Left forelimb (tissue), 1 donor: Measurements from ENCODE around the gene VSNL1.

Source experiments
- DNase-seq: peaks from one replicate; pipeline ENCODE4 v3.0.0-alpha.2; 2018; ENCODE audit warnings: low spot score

Gene VSNL1

DNA sequence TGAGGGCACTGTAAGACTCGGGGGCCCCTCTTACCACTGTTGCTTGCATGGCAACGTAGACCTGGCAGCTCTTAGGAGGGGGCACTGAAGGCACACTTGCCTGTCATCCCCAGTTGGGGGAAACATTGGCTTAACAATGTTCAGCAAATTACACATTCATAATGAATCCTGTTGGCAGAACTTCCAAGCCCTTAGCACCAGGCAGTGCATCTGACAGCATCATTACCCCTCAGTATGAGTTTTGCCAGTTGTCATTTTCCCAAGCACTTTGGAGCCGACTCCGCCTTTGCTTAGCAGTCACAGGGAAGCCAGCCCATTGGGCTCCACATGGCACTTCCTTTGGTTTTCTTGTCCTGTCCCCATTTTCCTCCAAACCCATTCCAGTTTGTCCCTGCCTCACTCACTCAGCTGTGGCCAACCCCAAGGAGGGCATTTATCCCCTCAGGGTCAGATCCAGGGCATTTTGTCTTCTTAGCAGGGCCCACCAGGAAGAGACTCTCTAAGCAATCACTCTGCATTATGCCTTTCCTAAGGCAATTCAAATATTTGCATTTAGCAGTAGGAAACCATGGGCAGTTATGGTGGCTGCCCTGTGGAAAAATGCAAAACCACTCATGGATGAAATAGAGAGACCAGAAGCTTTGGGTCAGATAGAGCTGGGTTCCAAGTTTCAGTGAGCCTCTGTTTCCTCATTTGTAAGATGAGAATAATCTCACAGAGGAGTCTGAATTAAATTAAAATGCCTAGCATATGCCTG is 73.9 kb downstream of the VSNL1 start:
- DNase-seq, result no peak

DNA sequence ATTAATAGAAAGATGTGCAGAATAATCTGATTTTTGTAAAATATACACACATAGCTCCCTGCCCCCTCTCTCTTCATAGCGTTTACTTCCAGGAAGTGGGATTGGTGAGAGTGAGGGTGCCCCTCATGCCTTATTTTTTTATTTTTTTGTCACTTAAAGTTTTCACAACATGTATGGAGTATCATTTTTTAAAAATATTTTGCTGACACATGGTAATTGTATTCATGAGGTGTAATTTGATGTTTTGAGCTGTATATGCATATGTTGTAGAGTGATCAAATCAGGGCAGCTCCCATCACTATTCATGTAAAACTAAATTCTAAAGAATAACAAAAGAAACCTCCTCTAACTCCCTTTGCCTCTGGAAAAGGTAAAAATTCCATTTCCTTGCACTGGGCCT is 74.7 kb downstream of the VSNL1 start:
- no peak for DNase-seq

DNA sequence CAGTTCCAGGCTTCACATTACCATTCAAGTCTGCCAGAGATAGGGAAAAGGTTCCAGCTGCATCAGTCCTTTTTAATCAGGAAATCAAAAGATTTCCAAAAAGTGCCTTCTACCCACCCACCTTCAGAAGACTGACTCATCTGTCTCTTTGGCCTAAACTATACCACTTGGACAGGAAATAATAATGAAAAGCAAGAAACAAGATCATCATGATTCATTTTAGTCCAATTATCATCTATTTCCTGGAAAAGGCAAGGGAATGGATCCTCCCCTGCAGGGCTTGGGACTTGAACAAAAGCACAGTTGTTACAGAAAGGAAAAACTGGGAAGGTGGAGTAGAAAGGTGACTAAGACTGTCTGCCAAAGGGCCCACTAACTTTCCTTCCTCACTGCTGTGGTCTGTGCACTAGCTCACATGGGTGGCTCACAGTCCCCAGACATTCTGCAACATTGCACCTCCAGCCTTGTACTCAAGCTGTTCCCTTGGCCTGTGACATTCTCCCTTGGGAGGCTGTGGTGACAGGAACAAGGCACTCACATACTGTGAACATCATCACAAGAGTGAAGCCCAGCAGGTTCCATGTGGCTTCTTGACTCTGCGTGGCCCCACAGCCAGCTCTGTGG is 75.3 kb downstream of the VSNL1 start:
- no peak for DNase-seq

DNA sequence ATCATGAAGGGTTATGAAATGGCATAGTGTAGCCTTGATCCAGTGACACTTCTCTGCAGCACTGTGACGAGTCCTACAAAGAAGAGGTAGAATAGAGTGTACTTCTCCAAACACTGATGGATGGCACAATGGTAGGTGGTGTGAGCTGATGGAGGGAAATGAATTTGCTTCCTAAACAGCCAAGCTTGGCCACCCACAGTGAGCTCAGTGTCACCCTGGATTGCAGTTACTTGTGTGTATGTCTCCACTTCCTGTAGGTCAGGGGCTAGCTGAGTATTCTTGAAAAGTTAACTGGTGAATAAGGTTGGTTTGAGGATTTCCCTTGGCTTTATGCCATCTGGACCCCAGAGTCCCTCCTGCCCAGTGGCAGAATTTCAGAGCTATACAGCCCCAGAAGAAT is 75.9 kb downstream of the VSNL1 start:
- DNase-seq, result no peak

DNA sequence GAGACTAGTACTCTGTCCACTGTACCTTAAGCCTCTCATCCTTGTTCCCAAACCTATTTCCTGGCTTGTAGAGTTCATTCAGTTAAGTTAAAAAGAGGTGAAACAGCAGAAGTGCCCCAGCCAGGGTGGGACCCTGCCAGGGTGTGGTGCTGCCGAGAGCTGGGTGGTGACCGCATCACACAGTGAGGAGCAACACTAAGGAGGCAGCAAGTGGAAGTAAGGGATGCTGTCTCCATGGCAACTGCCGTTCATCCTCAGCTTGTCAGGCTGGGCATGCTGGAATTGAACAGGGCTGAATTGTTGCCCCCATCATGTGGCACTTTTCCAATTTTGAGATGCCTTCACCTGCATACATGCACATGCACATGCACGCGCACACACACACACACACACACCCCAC is 77.0 kb downstream of the VSNL1 start:
- no peak for DNase-seq

DNA sequence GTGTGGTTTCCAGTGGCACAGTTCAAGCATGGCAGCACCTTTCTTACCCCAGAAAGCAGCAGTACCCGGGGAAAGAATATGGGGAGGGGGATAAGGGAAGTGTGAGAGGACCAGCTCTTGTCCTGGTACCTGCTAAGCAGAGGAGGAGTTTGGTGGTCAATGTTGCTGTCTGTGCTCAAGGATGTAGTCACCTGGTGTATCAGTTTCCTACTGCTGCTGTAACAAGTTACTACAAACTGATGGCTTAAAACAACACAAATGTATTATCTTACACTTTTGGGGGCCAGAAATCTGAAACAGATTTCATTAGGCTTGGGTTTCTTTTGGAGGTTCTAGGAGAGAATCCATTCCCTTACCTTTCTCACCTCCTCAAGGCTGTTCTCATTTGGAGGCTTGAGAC is 77.5 kb downstream of the VSNL1 start:
- no peak for DNase-seq

DNA sequence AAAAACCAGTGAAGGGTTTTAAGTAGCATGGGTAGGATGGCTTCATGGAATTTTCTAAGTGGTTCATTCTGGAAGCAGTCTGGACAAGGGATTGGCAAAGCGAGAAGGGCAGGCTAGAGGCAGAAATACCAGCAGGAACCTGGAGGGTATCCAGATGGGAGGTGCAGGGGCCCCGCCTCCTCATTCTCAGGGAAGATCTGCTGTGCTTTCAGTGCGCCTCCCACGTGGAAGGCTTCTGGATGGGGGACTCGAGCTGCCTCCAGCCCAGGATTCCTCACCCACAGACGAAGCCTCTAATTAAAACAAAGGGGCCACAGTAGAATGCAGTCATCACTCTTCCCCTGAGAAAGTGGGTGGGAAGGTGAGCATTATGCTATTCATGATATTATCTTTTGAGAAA is 79.8 kb downstream of the VSNL1 start:
- no peak for DNase-seq

DNA sequence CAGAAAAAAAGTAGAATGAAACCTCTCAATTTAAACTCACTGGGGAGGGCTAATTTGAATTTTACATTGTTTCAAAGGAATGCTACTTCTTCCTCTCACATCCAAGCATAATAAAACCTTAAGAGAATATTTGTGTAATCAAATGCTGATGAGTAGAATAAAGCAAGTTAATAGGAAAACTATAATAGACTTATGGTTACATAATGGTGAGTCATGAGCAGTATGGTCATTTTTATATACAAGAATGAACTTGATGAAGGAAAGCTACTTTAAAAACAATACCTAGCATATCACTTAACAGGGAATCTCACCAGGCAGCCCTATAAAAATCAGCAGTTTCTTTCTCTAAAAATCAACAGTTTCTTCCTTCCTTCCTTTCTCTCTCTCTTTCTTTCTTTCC is 80.3 kb downstream of the VSNL1 start:
- DNase-seq, result no peak

DNA sequence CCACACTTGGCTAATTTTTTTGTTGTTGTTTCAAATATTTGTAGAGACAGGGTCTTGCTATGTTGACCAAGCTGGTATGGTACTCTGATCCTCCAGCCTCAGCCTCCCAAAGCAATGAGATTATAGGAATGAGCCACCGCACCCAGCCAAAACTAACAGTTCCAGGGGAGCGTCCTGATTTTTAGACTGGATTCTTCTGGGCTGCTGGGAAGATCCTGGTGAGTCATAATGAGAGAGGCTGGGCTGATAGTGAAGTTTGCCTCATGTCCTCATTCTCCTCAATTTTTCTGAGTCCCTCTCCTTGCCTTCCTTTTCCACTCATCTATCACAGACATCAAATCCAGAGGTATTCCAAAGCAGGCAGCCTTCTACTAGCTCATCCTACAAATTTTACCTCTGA is 81.3 kb downstream of the VSNL1 start:
- DNase-seq, result no peak

DNA sequence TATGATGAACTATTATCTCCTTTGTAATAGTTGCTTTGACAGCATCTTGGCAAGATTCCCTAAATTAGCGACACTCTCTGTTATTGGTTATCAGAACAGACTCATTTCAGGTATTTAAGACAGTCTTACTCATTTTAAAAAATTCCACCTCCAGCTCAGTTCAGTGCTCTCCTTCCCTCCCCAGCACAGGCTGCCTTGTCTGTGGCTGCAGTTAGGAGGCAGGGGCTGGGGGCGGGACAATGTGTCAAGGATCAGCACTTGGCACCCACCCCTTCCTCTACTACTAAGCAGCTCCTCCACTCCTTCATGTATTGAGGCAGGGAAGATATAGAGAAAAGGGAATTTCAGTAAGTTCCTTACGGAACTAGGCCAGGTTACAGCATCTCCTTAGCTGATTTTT is 85.0 kb downstream of the VSNL1 start:
- DNase-seq, result no peak

DNA sequence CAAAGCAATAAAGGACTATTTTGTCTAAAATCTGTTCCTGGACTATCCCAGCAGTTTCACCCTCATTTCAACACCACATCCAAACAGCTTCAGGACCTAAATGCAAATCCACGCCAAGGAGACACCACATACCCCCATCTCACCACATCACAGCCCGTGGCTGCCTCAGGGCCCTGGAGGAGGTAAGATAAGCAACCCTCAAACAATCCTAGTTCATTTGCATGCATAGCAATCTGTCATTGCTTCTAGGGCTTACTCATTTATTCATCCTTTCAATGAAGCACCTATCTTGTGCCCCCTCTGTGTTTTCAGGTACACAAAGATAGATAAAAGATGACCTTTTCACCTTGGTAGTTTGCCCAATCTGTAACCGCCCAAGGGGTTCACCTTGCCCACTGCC is 86.5 kb downstream of the VSNL1 start:
- DNase-seq, result no peak

DNA sequence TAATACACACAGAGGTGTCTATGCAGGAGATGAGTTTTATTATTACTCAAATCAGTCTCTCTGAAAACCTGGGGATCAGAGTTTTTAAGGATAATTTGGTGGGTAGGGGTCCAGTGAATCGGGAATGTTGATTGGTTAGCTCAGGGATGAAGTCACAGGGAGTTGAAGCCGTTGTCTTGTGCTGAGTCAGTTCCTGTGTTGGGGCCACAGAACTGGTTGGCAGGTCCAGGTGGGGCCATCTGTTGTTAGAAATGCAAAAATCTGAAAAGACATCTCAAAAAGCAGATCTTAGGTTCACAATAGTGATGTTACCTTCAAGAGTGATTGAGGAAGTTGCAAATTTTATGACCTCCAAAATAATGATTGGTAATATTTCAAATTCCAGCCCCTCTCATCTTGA is 86.9 kb downstream of the VSNL1 start:
- no peak for DNase-seq

DNA sequence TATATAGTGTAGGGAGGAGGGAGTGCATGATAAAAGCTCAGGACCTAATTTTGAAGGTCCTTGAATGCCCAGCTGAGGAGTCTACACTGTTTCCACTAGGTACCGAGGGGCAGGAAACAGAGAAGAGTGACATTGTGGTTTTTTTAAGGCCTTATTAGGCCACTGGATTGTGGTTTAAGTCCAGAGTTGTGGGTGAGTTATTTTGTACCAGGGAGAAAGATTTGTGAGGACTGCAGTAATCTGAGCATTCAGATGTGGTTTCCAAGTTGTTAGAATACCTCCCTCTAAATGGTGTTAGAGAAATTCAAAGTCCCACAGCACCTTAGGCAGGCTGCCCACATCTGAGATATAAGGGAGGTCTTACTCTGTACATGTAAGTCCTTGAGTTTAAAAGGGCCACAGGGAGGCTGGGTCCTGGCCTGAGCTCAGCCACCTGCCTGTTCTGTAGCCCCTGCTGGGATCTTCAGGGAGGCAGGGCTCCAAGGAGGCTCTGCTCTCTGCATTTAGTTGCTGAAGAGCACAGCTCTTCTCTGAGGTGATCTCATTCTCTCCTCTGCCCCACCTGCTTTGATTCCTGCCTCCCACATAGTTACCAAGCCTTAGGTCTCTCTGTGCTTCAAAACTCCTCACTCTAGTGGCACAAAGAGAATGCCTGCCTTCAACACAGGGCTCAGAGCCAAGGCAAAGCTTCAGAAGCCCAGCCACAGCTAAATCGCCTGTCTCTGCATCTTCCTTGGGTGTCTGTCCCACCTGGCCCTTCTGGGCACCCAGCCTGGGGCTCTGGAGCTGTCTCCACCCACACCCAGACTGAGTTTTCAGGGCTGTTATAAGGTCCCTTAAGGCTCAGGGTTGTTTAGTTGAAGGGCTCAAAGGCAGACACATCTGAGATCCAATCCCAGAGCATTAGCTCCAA is 88.1 kb downstream of the VSNL1 start:
- DNase-seq, result no peak

DNA sequence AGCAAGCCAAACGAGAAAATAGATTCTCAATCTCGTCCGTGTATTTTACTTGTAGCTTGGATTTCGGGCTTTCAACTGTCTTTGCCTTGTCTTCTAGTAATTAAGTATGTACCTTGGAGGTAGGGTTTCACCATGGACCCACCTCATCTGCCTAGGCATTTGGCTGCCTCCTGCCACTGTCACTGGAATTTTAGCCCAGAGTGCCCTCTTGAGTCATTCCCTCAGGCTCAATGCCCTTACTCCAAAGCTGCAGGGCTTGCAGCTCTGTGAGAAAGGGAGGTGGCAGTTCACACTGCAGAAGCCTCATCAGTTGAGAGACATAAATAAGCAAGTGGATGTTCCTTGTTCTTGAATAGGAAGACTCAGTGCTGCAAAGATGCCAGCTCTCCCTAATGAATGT is 89.6 kb downstream of the VSNL1 start:
- DNase-seq, result no peak

DNA sequence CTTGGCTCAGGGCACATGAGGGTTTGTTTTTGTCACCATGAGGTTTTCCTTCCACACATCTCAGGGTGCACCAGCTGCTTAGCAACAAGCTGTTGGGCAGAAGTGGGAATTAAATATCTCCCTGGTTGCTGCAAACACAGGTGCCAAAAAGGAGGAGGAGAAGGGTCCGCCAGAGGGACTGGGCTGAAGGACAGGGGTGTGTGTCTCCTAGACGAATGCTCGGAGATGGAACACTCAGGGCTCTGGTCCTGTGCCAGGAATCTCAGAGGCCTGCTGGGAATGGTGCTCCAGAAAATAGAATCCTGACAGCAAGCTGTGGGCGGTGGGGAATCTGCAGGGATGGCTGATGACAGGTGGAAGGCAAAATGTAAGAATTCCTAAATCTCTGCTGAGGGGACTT is 94.5 kb downstream of the VSNL1 start:
- DNase-seq, result no peak

DNA sequence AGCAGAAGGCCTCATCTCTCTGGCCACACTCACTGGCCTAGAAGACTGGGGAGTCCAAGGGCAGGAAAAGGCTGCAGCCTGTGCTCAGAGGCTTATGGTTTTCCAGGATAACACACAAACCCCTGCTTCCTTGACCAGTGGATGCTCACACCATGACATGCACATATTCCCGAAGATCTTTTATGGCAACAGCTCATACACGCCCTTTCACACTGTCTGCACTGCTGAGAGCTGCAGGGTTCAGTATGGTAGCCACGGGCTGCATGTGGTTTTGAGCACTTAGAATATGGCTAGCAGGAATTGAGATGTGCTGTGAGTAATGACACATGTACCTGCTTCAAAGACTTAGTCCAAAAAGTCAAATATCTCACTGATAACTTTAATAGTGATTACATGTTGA is 95.8 kb downstream of the VSNL1 start:
- no peak for DNase-seq

DNA sequence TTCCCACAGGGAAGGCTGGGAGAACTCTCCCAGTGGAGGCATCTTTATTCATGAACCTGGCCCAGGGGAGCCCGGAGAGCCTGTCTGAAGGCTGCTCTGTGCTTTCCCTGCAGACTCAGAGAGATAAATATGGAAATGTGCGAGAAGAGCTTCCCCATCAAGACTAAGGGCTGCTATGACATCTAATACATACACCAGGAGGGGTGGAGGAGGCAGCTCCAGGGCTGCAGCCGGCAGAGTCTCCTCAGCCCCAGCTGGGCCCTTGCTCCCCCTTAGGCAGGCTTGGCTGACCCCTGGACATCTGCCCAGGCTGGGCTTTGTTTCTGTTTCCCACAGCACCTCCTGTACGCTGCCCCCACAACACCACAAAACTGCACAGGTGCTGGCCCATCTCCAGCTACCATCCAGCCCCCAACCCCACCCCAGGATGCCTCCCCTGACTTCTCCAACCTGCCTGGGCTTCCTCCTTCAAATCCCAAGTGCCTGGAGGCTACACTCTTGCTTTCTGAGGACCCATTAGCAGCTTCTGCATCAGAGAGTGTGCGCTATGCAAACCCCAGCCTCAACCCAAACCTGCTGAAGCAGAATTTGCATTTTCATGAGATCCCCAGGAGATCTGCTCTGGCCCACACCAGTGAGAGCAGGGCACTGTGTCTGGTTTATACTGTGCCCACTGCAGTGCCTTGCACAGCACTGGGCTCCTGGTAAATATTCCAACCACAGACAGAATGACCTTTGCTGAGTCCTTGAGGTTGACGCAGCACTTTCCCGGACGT is 96.8 kb downstream of the VSNL1 start:
- no peak for DNase-seq

DNA sequence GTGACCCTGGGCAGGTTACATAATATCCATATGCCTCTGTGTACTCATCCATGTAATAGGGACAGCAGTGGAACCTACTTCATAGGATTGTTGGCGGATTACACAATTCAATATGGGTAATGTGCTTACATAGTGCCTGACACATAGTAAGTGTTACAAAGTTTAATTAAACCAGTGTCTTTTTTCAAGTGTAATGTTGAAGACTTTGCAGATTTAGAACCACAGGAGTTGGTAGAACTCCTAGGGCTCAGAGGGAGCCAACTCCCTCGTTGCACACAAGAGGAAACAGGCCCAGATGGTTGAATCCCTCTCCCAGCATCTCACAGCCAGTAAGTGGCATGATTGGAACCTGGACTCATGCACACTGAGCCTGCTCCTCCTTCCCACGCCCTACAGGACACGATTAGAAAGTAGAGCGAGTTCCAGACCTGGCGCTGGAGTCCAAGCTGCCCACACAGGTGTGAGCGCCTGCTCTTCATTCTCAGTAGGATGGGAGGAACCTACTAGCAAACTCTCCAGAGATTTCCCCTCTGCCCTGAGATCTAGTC is 97.8 kb downstream of the VSNL1 start:
- no peak for DNase-seq

DNA sequence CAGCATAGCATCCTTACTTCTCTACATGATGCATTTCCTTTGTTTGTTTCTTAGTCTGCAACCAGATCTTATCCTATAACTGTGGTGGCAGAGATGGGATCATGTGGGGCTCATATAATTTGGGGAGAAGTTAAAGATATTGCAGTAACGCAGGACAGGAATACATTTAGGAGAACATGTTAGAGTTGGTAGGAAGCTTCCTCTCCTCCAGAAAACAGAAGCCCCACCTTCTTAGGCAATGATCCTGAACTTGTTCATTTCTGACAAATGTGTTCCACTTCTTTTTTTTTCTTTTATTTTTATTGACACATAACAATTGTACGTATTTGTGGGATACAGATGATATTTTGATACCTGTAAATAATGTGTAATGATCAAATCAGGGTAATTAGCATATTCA is 99.9 kb downstream of the VSNL1 start:
- DNase-seq, result no peak

DNA sequence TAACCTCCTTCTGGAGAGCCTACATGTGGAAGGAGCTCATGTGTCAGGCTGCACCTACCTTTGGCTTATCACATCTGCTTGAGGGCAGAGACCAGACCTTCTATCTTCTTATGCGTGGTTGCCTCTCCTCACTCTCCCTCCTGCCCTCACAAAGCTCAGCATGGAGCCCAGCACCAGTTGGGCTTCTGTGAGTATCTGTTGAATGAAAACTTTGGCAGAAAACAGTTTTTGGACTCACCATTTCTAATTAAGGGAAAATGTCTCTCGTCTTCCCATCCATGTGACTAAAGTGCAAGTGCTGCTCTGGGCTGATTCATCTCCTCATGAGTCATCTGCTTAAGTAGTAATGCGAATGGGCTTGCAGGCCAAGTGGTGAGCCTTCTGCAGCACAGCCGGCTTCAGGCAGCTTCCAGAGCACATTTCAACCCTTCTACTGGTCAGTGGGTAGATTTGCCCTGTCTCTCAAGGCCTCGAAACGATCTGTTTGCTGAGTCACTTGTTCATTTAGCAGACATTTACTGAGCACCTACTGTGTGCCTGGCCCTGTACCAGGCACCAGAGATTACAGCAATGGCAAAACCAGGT is 102.6 kb downstream of the VSNL1 start:
- DNase-seq, result no peak

DNA sequence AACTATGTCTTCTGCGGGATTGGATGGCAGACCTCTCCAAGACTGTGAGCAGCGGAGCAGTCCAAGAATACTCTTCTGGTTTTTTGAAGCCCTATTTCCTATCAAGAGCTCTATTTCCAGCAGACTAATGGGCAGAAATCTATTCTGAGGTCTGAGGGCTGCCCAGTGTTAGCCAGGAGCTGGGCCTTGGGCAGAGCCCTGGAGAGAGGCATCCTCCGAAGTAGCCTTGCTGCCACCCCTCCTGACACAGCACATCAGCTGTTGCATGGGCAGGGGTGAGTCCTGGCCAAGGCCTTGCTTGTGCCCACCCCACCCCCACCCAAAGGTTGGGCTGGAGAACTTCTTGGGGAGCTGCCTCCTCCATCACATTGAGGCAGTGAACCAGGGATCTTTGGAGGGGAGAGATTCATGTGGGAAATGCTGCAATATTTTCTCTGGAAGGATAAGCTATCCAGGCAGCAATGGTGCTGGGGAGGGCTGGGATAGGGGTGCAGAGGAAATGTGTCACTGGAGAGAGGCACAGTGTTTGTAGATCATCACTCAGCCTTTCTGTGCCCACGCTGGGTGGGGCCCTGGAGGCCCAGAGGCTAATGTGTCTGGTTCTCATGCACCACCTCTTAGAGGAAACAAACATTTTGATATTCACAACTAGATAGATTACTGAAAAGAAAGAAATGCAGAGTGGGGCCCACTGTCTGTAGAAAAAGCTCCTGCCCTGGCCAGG is 104.7 kb downstream of the VSNL1 start:
- DNase-seq, result no peak
